ENCODE measurements around the gene TMIGD3.

DNA sequence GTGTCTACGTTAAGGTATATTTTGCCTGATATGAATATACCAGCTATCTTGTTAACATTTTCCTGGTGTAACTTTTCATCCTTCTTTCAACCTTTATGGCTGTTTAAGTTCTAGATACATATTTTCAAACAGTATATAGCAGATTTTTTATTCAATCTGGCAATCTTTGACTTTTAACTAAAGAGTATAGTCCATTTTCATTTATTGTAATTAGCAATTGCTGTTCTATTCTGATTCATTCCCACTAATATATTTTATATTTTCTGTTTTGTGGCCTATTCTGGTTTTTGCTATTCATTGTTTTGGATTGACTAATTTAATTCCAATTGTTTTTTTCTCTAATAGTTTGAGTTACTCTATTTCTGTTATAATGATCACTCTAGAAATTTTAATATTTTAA, 37.0 kb downstream of the TMIGD3 start:
- TF ChIP-seq CTCF (conservative IDR thresholded peaks at IDR 0.05) (no peak), EZH2 (IDR thresholded peaks at IDR 0.05; ENCODE audit: low read depth) (no peak)
